Liver (tissue), 9 donors: Measurements from ENCODE around the gene ETDC. TPM values are rescaled to one million over a fixed set of nuclear protein-coding genes. Genes with fewer than 3 reads are reported as not detected.

ENCODE experiments used
- DNase-seq: peaks from one replicate; pipeline ENCODE4 v3.0.0-alpha.2; 2017; ENCODE audit warnings: low spot score
- H3K27ac ChIP-seq, 2 donors: one replicate each; pipeline ENCODE4 v1.7.0; 2013; ENCODE audit warnings: inconsistent platforms in 2 of 2, low read length in 2 of 2, control low read depth in 1 of 2, low read depth in 1 of 2, mild to moderate bottlenecking in 1 of 2
- H3K27me3 ChIP-seq, 4 donors: one replicate each; pipeline versions ENCODE4 v1.6.1 to v1.7.0; 2013; ENCODE audit warnings: low read length in 3 of 4, inconsistent platforms in 1 of 4, mild to moderate bottlenecking in 1 of 4, moderate library complexity in 1 of 4; ENCODE audit not compliant: control insufficient read depth in 4 of 4, insufficient read depth in 4 of 4
- H3K36me3 ChIP-seq, 4 donors: one replicate each; pipeline versions ENCODE4 v1.6.1 to v1.7.0; 2013; ENCODE audit warnings: low read length in 3 of 4, mild to moderate bottlenecking in 3 of 4, low read depth in 1 of 4, moderate library complexity in 1 of 4; ENCODE audit not compliant: control insufficient read depth in 4 of 4, insufficient read depth in 3 of 4
- H3K4me1 ChIP-seq, 4 donors: one replicate each; pipeline versions ENCODE4 v1.6.1 to v1.7.0; 2013; ENCODE audit warnings: low read length in 3 of 4, mild to moderate bottlenecking in 3 of 4, moderate library complexity in 1 of 4; ENCODE audit not compliant: control insufficient read depth in 4 of 4, insufficient read depth in 4 of 4
- H3K4me3 ChIP-seq, 3 donors: one replicate each; pipeline versions ENCODE4 v1.6.1 to v1.7.0; 2013; ENCODE audit warnings: low read length in 3 of 3, control low read depth in 1 of 3, low read depth in 1 of 3, mild to moderate bottlenecking in 1 of 3
- H3K9ac ChIP-seq, 2 donors: one replicate each; pipeline ENCODE4 v1.7.0; 2013; ENCODE audit warnings: low read length in 2 of 2, mild to moderate bottlenecking in 2 of 2, moderate library complexity in 2 of 2, control low read depth in 1 of 2, low read depth in 1 of 2
- H3K9me3 ChIP-seq, 4 donors: one replicate each; pipeline versions ENCODE4 v1.6.1 to v1.7.0; 2013; ENCODE audit warnings: low read length in 3 of 4; ENCODE audit not compliant: control insufficient read depth in 4 of 4
- FOXA2 ChIP-seq: IDR thresholded peaks from 2 replicates; pipeline ENCODE4 v1.6.1; 2016; ENCODE audit warnings: antibody characterized with exemption
- GABPA ChIP-seq, 2 donors: IDR thresholded peaks in 1 of 2; conservative IDR thresholded peaks in 1 of 2; 2 replicates each; pipeline ENCODE4 v1.6.1; 2016; ENCODE audit warnings: antibody characterized with exemption in 2 of 2, mild to moderate bottlenecking in 1 of 2, moderate library complexity in 1 of 2
- HNF4A ChIP-seq, 2 donors: conservative IDR thresholded peaks; 2 replicates each; pipeline ENCODE4 v1.6.1; 2016; ENCODE audit warnings: antibody characterized with exemption in 2 of 2, mild to moderate bottlenecking in 2 of 2
- HNF4G ChIP-seq: IDR thresholded peaks from 2 replicates; pipeline ENCODE4 v1.6.1; 2016; ENCODE audit warnings: antibody characterized with exemption
- RAD21 ChIP-seq, 2 donors: IDR thresholded peaks; 2 replicates each; pipeline ENCODE4 v1.6.1; 2016; ENCODE audit warnings: antibody characterized with exemption in 2 of 2, mild to moderate bottlenecking in 2 of 2
- YY1 ChIP-seq: IDR thresholded peaks from 2 replicates; pipeline ENCODE4 v1.6.1; 2016; ENCODE audit warnings: antibody characterized with exemption, mild to moderate bottlenecking
- WGBS: extraction: QIAGEN DNeasy Blood & Tissue Kit; methylation state at CpG from one replicate; pipeline ENCODE4 v1.1.7; 2013; 5-methylcytosine and 5-hydroxymethylcytosine counted together
- polyA plus RNA-seq, 2 donors: library from polyadenylated mRNA; stranded (reverse) in 1 of 2; unstranded in 1 of 2; fragments of 200-250 nt in 1 of 2; fragments of >200 nt in 1 of 2; fragmentation: Nextera tagmentation in 1 of 2; extraction: Ambion mirVana in 1 of 2; gene quantifications; one replicate each; pipeline versions ENCODE4 v1.2.1 to v1.2.3, GENCODE V29; 2013 to 2015
- total RNA-seq, 2 donors: library from RNA; depleted of rRNA; stranded (reverse); fragments of >200 nt; gene quantifications; one replicate each; pipeline ENCODE4 v1.2.3, GENCODE V29; 2014
- TF ChIP-seq, protein P1 (sequence below): fragments of 150-350 bp; IDR thresholded peaks from 2 replicates; pipeline ENCODE4 v1.5.1; 2017; ENCODE audit warnings: improper control_type of control experiment, low read depth, low read length; ENCODE audit not compliant: missing input control
- donor health status: healthy.
- donor health status: healthy.
- donor health status: healthy.
- donor health status: healthy.
- donor health status: healthy.

ETDC gene
- total and polyA plus RNA-seq, 4 donors = not detected

DNA sequence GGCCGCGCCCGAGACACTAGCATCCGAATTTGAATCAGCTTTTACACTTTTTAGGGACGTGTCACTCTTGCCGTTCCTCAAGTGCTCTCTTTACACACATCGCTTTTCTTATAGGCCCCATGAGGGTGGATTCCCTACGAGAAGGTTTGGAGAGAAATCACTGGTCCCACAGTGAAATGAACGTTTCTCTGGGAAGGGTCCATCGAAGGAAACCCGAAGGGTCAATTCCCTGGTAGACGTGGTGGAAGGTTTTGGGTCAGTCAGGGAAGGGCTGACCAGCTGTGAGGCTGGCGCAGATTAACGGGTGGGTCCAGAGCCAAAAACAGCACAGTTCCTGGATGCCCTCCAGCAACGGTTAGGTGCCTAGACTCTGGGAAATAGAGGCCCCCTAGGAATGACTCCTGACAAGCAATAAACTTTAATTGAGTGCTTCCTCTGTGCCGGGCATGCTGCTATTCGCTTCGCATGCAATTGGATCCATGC, 35.9 kb downstream of the ETDC start:
- DNase-seq = peak; percentile 33
- TF ChIP-seq, protein P1, sequence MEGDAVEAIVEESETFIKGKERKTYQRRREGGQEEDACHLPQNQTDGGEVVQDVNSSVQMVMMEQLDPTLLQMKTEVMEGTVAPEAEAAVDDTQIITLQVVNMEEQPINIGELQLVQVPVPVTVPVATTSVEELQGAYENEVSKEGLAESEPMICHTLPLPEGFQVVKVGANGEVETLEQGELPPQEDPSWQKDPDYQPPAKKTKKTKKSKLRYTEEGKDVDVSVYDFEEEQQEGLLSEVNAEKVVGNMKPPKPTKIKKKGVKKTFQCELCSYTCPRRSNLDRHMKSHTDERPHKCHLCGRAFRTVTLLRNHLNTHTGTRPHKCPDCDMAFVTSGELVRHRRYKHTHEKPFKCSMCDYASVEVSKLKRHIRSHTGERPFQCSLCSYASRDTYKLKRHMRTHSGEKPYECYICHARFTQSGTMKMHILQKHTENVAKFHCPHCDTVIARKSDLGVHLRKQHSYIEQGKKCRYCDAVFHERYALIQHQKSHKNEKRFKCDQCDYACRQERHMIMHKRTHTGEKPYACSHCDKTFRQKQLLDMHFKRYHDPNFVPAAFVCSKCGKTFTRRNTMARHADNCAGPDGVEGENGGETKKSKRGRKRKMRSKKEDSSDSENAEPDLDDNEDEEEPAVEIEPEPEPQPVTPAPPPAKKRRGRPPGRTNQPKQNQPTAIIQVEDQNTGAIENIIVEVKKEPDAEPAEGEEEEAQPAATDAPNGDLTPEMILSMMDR = no peak
- peak overlapping the region; percentile 19 to 98 for H3K27ac ChIP-seq
- H3K4me1 ChIP-seq = peaks cover 9 to 21% (median 19%) of the 10 kb centered on the region in 4 donors
- peak overlapping the region; percentile 62 to 64 for H3K9ac ChIP-seq
- 10% methylated on average over 18 of the region's 18 CpGs for WGBS
- H3K36me3 ChIP-seq = peaks cover 2 to 5% (median 3%) of the 10 kb centered on the region in 4 donors
- no peaks in the 10 kb centered on the region for H3K9me3 ChIP-seq
- H3K27me3 ChIP-seq = no peaks in the 10 kb centered on the region
- H3K4me3 ChIP-seq = peak overlapping the region; percentile 50 to 84 (median 77)

DNA sequence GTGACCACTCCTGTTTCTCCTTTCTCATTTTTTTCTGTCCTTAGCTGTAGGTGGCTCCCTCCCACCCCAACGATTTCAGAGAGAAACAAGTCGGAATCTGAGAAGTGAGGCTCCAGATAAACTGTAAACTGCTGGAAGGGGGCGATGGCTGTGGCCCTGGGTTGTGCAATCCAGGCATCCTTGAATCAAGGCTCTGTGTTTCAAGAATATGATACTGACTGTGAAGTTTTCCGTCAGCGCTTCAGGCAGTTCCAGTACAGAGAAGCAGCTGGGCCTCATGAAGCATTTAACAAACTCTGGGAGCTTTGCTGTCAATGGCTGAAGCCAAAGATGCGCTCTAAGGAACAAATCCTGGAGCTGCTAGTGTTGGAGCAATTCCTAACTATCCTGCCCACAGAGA, 37.7 kb downstream of the ETDC start:
- TF ChIP-seq FOXA2 = no peak
- no peak for DNase-seq
- no peak overlapping the region for H3K27ac ChIP-seq
- WGBS = 93% methylated on average over 6 of the region's 6 CpGs
- no peak overlapping the region for H3K4me3 ChIP-seq
- peaks cover 3 to 10% (median 8%) of the 10 kb centered on the region in 4 donors for H3K36me3 ChIP-seq
- H3K9me3 ChIP-seq = no peaks in the 10 kb centered on the region
- H3K9ac ChIP-seq = no peak overlapping the region
- no peaks in the 10 kb centered on the region for H3K27me3 ChIP-seq
- H3K4me1 ChIP-seq = peaks cover 2 to 15% (median 6%) of the 10 kb centered on the region in 4 donors

DNA sequence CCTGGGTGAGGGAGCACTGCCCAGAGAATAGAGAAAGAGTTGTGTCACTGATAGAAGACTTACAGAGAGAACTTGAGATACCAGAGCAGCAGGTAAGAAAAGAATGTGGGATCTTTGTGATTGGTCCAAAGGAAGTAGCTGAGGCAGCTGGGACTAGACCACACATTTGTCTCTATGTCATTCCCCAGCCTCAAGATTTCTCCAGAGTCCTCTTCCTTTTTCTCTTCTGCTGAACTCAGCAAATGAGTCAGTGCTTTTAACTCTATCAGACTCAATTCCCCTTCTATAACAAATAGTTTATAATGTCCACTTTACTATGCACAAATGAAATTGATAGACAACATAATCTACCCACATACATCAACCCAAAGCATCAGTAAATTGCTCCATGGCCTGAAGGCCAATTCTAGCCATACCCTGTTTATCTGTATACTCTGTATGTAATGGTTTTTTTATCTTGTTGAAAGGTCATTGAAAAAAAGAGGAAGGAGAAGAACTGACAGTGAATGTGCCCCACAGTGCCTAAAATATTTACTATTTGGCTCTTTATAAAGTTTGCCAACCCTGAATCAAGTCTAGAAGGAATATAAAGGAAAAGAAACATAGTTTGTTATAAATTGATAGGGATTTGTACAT, 38.2 kb downstream of the ETDC start:
- Histone ChIP-seq H3K9me3 (no peaks in the 10 kb centered on the region), H3K27me3 (no peaks in the 10 kb centered on the region), H3K4me1 (peaks cover 0 to 10% (median 4%) of the 10 kb centered on the region in 4 donors), H3K9ac (no peak overlapping the region), H3K36me3 (peaks cover 3 to 10% (median 8%) of the 10 kb centered on the region in 4 donors), H3K4me3 (no peak overlapping the region), H3K27ac (no peak overlapping the region)
- no peak for DNase-seq
- TF ChIP-seq HNF4A (conservative IDR thresholded peaks at IDR 0.05) = no peak
- no peak for TF ChIP-seq GABPA (IDR thresholded peaks at IDR 0.05 in 1 of 2, conservative IDR thresholded peaks at IDR 0.05 in 1 of 2)
- TF ChIP-seq RAD21 (IDR thresholded peaks at IDR 0.05) = no peak

DNA sequence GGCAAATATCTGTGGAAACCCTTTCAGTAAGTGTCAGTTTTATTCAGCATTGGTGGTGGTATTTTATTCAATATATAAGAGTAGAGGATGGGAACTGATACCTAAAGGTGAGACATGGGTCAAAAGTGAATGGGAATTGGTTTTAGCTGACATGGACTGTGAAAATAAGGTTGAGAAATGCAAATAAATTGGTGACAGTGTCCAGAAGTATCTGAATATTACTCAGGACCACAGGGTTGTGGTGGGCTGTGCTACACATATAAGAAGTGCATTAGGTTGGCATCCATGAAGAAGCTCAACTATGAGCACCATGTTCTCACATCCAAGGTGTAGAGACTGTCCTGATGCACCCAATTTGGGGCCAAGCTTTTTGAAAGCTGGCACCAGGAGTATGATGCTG, 45.0 kb downstream of the ETDC start:
- H3K36me3 ChIP-seq = peaks cover 0 to 8% (median 5%) of the 10 kb centered on the region in 4 donors

More for the DNA sequence above, 45.0 kb downstream of the ETDC start:
- no peak overlapping the region for H3K9ac ChIP-seq
- H3K4me1 ChIP-seq = no peaks in the 10 kb centered on the region
- no peak for DNase-seq
- no peaks in the 10 kb centered on the region for H3K27me3 ChIP-seq
- no peak overlapping the region for H3K27ac ChIP-seq
- TF ChIP-seq HNF4G = no peak
- no peak for TF ChIP-seq YY1
- no peak overlapping the region for H3K4me3 ChIP-seq
- H3K9me3 ChIP-seq = no peaks in the 10 kb centered on the region

Other genes with a start within 250 kb of the ETDC start
- 1 to 10 TPM; 1.3 to 2.1 TPM for gene SMIM10L2B, start 210.8 kb upstream of the ETDC start, total RNA-seq
- gene SMIM10L2B, start 210.8 kb upstream of the ETDC start, polyA plus RNA-seq = under 1 TPM; 0.49 to 0.55 TPM
- gene ETDB, start 189.0 kb upstream of the ETDC start, total RNA-seq = not detected
- not detected for gene ETDB, start 189.0 kb upstream of the ETDC start, polyA plus RNA-seq
- gene CT55, start 138.1 kb upstream of the ETDC start, total RNA-seq = not detected
- not detected for gene CT55, start 138.1 kb upstream of the ETDC start, polyA plus RNA-seq
- not detected for gene ETDA, start 57.4 kb upstream of the ETDC start, total RNA-seq
- not detected for gene ETDA, start 57.4 kb upstream of the ETDC start, polyA plus RNA-seq
- gene ZNF75D, start 34.6 kb downstream of the ETDC start, total RNA-seq = 10 to 100 TPM in 1 of 2 donors, 1 to 10 TPM in 1; 3.7 to 12.4 TPM
- 1 to 10 TPM; 3.0 to 3.8 TPM for gene ZNF75D, start 34.6 kb downstream of the ETDC start, polyA plus RNA-seq
- gene ZNF449, start 35.3 kb downstream of the ETDC start, total RNA-seq = 1 to 10 TPM; 2.8 to 3.6 TPM
- 1 to 10 TPM in 1 of 2 donors, under 1 TPM in 1; 0.93 to 2.3 TPM for gene ZNF449, start 35.3 kb downstream of the ETDC start, polyA plus RNA-seq
- under 1 TPM; 0.17 to 0.98 TPM for gene SMIM10L2A, start 112.5 kb downstream of the ETDC start, total RNA-seq
- gene SMIM10L2A, start 112.5 kb downstream of the ETDC start, polyA plus RNA-seq = under 1 TPM; 0.07 to 0.09 TPM
- gene INTS6L, start 211.2 kb downstream of the ETDC start, total RNA-seq = 1 to 10 TPM; 1.9 to 8.2 TPM
- gene INTS6L, start 211.2 kb downstream of the ETDC start, polyA plus RNA-seq = under 1 TPM; 0.49 to 0.50 TPM